Kasumi-1 (cell line): Measurements from ENCODE around the gene LHX2.

Experiments used
- DNase-seq, 2 experiments: peaks; one replicate each; lab custom pipeline; 2025; lab: John Stamatoyannopoulos, UW

LHX2 gene

DNA sequence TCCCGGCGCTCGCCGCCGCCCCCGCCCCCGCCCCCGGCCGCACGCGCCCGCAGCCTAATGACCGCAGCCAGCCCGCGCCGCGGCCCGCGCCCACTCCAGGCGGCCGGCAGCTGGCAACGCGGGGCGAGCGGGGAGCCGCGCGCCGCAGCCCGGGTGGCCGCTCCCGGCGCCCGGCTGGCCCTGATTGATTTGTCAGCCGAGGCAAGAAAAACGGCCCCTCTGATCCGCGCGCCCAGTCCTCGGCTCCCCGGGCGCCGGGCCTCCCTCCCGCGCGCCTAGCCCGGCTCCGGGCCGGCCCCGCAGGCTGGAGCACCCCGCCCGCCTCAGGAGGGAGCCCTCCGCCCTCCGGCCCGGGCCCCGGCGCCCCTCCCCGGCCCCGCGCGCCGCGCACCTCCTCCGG, 11.9 kb upstream of the LHX2 start:
- no peak for DNase-seq

DNA sequence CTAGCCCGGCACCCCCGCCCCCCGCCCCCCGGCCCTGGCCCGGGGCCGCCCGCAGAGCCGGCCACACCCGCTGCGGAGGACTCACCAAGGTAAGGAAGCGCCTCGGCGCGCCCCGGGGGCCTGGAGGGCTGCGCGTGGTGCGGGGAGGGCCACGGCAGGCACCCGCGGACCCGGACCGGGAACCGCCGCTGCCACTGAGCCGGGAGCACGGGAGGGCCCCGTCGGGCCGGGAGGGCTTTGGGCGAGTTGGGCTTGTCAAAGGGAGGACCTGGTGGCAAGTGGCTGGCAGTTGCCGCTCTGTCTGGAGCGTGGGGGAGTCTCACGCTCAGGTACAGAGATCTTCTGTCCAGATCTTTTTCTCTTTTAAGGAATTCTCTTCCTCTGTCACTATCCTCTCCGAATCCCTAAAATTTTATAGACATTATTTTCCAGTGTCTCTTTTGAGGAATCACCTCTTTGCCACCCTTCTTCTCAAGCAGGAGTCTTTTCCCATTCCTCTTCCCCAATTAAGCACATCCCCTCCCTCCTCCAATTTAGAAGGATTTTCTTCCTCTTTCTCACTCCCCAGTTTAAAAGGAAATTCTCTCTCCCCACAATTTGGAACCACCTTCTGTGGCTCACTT, 11.3 kb upstream of the LHX2 start:
- DNase-seq = no peak

DNA sequence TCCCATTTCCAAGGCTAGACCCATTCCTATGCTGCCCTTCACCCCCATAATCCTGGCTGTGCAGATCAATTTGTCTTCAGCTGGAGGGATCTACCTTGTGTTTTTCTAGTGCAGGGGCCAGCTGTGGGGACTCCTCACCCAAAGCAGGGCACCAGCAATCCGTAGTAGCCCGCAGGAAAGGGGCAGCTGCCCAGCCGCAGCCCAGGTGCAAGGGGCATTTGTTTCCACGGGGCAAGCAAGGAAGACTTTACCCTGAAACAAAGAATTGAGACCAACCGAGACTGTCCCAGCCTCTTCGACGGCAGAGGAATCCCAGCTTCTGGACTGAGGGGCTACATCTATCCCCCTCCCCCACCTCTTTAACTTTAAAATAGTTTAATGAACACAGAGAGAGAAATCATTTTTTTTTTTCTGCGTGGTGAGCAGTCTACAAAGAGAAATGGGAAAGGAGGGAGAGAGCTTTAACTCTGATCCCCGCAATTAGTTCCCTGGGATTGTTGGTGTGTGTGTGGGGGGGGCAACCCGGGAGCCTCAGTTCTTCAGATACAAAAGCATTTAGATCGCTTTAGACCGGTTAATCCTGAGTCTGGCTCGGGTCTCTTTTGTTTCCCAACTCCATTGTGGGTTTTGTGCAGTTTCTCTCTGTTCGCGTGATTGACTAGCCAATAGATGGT, 10.6 kb upstream of the LHX2 start:
- DNase-seq = no peak

DNA sequence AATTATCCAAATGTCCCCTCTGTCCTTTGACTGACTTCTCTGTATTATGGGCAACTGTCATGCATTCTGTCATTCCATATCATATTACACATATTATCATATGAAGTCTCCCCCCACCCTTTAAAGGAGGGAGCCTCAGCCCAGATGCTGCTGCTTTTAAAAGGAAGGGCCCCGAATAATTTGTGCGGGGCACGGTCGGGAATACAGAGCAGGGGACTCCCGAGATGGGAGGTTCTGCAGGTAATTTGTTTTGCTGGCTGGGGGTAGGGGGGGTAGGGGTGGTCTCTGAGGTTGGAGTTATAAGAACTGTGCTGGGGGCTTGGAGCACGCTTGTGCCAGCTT, 10.1 kb upstream of the LHX2 start:
- DNase-seq = no peak

DNA sequence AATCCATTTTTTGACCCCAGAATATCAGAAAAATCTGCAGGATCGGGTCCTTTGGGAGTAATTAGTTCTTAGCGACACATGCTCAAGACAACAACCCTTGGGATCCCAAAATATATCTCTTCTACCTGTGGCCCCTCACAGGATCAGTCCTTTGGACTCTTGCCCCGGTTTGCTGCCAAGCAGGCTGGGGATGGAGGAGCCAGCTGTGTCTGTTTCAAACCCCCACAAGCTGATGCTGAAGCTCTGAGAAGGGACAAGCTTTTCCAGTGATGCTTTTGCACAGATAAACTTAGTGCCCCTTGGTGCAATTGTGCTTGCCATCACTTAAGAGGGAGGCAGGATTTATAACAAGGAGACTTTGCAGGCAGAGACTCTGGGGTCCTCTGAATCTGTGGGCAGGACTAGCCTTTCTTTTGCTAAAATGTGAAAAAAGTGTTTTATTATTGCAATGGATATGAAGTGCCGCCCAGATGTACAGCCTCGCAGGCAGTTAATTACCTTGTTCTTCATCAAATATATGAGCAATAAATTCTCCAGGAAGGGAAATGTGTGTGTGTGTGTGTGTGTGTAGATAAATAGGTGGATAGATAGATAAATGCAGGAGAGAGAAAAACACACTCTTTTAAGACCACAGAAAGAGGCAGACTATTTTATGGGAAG, 9.6 kb upstream of the LHX2 start:
- DNase-seq = no peak

DNA sequence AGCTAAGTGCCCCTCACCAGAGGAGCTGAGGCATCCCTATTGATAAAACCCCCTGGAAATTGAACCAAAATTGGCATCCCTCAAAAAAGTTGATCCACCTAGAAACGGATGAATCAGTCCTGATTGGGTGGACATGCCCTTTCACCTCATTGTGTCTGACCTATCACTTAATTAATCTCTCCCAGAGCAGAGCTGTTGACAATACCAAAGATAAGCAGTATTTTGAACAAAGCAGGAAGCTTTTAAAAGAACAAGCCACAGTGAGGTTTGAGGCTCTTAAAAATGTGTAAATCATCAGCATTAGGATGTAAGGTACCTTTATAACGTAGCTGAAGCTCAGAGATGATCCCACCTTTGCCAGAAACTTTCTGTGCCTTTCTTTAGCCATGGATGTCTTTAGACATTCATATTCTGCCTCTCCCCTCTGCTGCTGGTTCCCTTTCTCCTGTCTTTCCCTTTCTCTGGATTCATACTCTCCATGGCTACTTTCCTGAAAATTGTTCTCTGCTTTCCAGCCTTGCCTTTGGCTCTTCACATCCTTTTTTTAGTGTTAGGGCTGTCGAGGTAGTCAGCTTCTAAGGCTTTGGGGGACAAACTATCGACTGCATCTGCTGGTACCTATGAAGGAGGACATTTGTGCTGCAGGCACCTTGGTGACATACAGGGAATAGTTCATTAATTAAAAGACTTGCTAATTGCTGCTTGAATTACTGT, 7.8 kb upstream of the LHX2 start:
- DNase-seq = no peak

DNA sequence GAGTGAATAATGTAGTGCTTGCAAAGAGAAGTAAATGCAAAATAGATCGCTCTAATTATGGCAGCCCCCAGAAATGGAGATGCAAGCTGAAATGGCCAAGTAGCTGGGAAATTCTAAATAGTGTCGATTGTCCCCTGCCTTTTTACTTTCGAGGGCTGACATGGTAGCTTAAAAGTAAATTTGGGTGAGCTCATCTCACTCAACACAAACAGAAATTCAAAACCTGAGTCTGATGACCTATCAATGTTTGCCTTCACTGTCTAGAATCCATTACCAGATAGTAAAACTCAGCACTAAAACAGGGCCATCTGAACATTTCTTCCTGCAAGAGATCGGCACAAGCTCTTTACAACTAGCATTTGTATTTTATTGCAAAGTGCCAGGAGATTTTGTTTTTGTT, 7.0 kb upstream of the LHX2 start:
- no peak for DNase-seq

DNA sequence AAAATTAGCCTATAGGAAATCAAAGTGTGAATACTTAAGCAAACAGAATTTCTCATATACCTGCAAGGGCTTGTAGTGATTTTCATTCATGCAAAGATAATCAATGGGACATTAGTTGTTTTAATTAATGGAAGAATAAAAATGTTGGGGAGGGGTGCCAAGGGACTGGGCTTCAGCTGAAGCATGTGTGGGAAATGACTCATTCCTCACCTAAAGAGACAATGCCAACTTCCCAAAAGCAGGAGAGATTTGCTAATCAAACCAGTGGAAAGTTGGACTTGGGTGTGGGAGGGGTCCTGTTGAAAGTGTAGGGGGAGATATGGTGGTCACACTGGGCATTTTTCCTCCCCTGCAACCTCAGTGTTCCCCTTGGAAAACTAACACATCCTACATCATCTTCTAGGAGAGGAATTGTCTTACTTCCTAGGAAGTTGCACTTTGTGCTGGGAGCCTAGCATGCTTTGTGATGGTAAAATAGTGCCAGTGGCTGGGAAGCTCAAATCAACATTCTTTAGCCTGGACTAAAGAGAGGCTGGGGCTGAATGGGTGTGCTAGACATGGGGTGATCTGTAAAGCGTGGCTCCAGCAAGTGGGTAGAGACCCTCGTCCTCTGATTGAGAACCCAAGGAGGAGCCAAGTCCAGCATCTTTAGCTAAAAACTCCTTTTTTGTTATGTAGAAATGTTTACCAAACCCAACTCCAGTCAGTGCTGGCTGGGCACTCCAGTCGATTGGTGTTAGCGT, 6.4 kb upstream of the LHX2 start:
- no peak for DNase-seq

DNA sequence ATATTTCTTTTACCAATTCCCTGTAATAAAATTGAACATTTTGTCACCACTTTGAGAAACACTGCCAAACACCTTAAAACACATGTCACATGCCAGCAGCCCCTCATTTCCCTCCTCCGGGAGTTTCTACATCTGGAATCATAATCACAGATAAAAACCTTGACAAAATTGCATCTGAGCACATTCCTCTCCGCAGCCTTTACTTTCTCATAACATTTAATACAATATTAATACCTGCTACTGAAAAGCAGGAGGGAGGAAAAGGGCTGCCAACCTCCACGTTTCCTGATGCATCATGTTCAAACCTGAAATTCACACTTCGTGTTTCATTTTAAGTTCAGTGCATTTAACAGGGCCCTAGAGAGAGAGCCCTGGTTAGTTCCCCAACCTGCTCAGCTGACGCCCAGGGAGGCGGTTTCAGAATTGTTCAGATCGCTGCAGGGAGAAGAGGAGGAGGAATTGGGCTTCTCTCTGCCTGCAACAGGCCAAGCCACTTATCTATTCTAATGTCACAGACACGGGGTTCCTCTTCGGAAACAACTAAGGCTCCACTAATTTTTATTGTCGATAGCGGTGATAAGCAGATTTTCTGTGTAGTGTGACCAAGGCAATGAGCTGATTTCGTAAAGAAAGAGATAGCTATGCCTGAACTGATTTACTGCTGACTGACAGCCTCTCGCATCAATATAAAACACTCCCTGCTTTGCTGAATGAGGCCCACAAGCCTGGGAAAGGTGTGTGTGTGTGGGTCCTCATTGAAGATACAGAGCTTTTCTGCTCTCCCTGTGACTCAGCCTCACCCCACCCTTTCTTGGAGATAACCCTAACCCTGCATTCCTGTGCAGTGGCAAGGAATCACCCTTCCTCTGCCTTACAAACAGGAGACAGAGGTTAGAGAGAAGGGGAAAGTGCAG, 4.9 kb upstream of the LHX2 start:
- DNase-seq = no peak

DNA sequence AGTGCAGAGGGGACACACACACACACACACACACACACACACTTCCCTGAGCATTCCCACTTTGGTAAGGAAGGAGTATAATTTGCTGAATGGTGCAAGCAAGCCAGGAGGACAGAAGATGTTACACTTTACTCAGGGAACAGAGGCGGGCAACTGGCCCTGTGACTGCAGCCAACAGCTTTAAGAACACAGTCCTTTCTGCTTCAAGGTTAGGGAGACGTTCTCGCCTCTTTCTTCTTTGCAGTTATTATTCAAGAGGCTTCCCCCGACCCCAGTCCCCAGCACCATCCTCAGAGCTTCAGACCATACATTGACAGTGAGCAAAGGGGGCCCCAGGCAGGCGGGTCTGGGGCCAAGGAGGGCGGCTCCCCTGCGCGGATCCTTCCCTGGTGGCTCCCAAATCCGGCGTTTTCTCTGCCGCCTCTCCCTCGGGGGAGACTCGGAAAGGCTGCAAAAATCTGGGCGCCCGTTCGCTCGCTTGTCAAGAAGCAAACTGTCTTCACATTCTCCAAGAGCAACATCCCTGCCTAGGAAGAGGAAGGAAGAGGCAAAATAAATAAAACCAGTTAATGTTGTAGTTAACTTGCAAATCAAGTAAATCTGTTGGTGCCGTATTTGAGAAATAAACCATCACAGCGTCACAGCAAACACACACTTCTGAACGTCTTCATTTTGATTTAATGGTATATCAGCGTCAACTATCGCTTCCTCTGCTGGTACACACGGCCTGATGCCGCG, 3.8 kb upstream of the LHX2 start:
- no peak for DNase-seq

DNA sequence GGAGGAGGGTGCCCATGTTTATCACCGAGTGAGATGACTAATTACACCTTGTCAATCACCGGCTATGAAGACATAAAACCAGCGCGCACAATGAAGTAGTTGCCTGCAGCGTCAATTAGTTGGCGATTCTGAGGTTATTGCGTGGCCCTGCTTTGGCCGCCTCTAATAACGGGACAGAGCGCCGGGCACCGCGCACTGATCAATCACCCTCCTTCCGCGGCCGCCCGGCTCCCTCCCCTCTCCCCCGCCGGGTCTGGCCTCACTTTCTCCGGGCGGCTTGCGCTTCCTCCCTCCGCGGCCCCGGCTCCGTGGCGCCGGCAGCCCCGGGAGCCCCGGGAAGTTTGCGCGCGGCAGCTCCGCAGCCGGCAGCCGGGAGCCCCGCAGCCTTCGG, 3.3 kb upstream of the LHX2 start:
- DNase-seq = no peak

DNA sequence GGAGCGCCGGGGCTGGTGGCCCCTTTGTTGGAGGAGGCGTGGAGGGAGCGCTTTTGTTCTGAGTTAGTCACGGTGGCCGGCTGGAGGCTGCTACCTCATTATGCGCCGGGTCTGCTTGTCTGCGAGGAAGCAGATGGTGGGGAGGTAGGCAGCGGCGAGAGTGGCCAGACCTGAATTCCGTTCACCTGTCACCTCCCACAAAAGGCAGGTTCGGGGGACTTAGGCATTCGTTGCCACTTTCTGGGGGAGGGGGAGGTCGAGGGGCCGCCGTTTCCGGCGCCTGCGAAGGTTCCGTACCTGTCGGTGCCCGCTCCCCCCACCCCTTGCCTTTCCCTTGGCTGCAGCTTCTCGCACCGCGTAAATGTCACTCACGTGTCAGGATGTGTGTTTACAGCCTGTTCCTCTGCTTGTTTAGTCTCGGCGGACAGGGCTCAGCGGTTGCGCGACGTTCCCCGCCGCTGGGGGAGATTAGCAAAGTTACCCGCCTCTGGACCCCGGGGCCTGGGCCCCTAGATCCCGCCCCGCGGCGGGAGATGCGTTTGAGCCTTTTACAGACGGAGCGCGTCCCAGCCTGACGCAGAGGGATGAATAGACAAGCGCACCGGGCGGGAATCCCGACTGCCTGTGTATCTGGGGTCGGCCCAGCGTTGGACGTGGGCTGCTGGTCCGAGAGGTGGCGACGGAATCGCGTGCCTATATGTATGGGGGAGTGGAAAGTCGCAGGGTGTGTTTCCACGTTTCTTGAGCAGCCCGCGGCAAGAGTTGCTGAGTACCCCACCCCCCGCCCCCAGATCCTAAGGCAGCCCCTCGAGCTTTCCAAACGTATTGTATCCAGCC, 2.7 kb upstream of the LHX2 start:
- no peak for DNase-seq

DNA sequence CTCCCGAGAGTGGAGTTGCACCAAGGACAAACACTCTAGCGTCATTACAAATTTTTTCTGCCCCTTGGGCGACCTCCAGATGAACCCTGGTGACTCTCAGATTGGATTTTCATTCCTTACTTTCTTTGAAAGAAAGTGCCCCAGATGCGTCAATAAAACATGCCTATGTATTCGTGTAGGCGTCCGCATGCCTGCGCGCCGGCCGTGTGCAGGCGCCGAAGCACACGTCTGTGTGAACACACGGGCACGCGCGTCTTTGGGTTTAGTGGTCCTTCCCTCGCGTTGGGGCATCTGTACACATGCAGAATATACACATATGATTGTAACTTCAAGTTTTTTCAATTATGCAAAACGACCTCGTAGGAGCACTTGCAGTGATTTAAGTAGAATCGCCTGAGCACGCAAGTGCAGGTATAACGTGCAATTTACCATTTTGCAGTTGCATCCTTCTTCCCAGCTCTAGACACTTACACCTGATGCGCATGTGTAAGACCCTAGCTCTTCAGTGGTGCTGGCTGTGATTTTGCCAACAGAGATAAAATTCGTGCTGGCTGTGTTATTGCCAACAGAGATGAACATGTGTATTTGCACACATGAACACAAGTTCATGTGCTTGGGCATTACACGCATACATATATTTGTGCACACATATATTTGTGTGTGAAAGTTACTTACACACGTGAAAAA, 1.9 kb upstream of the LHX2 start:
- no peak for DNase-seq

DNA sequence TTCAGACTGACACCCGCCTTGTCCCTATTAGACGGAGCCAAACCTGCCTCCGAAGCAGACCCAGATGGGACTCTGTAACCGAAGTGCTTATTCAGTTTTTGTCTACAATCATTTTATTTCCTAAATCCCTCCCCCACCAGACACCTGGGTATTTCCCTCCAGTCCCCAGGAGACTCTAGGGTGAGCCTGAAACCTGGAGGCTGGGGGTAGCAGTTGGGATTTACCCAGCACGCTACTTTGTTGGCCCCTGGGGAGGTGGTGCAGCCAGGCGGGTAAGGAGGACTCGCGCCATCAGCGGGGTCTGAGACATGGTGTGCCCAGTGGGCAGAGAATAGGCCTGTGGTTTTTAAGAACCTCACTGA, 1.3 kb upstream of the LHX2 start:
- DNase-seq = no peak

DNA sequence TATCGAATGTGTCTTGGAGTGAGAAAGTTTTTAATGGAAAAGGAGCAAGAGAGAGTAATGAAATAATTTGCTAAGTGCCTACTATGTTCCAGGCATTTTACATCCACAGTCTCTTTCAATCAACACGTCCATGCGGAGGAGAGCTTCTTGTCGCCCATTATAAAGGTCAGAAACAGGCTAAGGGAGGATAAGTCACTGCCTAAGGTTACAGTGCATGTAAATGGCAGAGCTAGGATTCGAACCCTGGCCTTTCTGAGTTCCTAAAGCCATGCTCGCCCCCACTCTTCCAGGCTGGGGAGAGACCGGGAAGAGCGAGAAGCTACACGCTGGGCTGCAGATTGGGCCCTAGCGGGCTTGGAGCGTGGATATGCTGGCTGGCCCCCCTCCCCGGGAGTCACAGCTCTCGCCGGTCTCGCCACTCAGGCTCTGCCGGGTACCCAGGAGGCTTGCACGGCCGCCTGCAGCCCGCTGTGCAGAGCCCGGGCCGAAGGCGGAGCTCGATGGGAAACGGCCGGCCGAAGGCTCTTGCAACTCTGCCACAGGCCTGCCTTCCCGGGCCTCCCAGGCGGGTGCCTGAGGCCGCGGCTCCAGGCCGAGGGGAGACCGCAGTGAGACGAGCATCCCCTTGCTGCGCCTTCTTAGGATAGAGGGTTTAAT, 775 bp upstream of the LHX2 start:
- no peak for DNase-seq

DNA sequence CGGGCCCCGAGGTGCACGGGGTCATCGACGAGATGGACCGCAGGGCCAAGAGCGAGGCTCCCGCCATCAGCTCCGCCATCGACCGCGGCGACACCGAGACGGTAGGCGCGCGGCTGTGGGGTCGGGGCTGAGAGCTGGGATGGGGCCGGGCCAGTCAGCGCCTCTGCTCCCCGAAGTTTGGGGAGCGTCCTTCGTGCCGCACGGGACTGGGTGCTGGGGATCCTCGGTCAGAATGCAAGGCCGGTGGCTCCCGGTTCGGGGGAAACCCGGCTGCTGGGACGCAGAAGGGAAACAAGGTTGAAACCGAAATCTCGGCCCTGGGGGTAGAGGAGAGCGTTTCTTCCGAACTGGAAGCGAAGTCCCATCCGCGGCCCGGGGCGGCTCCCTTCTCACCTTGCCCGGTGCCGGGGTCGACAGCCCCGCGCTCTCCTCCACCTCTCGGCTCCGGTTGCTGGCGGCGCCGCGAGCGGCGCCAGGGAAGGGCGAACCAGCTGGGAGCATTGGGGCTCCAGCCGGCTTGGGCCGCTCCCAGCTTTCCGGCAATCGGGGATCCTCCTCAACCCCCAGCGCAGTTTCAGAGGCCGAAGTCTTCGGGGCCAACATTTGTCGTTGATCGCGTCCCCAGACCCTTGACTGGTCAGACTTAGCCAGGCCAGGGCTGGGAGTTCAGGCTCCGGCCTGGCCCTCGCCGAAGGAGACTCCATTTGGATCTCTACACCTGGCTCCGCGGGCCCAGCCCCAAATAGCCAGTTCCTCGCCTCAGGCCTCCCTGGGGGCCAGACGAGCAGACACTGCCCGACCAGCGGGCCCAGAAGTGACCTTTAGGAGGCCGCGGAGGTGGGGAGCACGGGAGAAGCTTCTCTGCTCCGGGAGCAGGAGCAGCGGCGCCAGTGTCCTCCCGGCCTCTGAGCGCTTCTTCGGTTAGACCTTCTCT, 1.1 kb downstream of the LHX2 start:
- no peak for DNase-seq
